Gastroesophageal sphincter (tissue), 3 donors: Measurements from ENCODE around the gene LIX1.
A peak's percentile ranks its signal among the peaks of the same experiment; 100 is the strongest.

Experiments
- EP300 ChIP-seq: sonication (generic); formaldehyde crosslinking; IDR thresholded peaks from one replicate; pipeline ENCODE4 v1.6.1; 2017; ENCODE audit warnings: antibody characterized with exemption, mild to moderate bottlenecking
- POLR2A ChIP-seq, 2 donors: fragments of 450-650 bp; IDR thresholded peaks; one replicate each; pipeline ENCODE4 v1.6.1; 2017; ENCODE audit warnings: antibody characterized with exemption in 2 of 2, mild to moderate bottlenecking in 2 of 2, moderate library complexity in 1 of 2
- TF ChIP-seq, protein P1 (sequence below), 4 experiments: fragments of 200-600 bp in 2 of 4; fragments of 450-650 bp in 2 of 4; sonication (generic) in 1 of 4; IDR thresholded peaks; one replicate each; pipeline ENCODE4 v1.5.1; 2017 to 2019; ENCODE audit warnings: antibody characterized with exemption in 4 of 4, mild to moderate bottlenecking in 2 of 4, moderate library complexity in 2 of 4

DNA sequence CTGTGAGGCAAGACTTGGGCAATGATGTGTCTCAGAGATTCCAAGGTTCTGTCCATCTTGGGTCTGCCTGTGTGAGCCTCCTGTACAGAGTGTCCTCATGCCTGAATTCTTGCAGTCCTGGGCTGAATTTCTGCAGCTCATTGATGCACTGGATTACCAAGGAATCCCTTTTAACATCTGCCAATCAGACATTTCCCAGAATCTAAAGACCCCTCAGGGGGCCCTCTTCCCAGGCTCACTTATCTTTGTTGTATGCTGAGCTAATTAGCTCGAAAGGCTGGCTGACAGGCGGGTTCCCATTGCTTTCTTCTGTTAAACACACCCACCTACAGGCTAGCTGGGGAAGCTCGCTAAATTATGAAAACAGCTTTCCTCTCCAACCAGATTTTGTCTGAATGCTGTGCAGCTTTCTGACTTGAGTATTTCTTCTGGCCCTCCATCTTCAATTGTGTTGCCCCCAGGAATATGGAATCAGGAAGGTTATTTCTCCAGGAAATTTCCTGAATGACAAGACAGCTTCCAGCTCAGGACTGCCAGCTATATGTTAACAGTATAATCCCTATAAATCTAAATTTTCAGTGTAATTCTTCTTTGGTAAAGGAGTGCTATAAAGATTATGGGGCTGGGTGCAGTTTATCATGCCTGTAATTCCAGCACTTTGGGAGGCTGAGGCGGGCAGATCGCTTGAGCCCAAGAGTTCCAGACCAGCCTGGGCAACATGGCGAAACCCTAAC, at the start of gene LIX1:
- no peak for TF ChIP-seq EP300
- TF ChIP-seq, protein P1, sequence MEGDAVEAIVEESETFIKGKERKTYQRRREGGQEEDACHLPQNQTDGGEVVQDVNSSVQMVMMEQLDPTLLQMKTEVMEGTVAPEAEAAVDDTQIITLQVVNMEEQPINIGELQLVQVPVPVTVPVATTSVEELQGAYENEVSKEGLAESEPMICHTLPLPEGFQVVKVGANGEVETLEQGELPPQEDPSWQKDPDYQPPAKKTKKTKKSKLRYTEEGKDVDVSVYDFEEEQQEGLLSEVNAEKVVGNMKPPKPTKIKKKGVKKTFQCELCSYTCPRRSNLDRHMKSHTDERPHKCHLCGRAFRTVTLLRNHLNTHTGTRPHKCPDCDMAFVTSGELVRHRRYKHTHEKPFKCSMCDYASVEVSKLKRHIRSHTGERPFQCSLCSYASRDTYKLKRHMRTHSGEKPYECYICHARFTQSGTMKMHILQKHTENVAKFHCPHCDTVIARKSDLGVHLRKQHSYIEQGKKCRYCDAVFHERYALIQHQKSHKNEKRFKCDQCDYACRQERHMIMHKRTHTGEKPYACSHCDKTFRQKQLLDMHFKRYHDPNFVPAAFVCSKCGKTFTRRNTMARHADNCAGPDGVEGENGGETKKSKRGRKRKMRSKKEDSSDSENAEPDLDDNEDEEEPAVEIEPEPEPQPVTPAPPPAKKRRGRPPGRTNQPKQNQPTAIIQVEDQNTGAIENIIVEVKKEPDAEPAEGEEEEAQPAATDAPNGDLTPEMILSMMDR (IDR thresholded peaks at IDR 0.05) = peak; percentile 8 to 59 (median 42)
- no peak for TF ChIP-seq POLR2A (IDR thresholded peaks at IDR 0.05)
